ENCODE data around the gene NF1.

Gene NF1

DNA sequence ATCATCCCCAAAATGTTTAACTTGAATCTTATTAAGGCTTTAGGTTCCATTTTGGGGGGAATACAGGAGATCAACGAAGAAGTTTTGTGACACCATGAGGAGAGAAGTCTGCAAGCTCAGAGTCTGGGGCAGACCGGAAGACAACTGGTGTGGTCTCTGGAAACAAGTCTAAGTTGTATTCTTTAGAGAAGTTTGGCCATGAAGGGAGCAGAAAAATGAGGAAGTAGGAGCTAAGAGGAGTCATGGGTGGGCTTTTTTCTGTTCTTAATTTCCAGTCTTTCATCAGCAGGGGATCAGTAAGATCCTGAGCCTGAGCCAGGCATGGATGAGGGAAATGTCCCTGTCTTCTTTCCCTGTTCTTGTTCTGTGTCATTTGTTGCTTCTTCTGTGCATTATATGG is 35.8 kb upstream of the NF1 start:
- Histone ChIP-seq H3K27ac (ENCODE audit: extremely low read depth, low read depth, low read length) (no peak overlapping the region), H3K4me1 (ENCODE audit: control insufficient read depth, insufficient read depth, low read length) (no peaks in the 10 kb centered on the region), H3K9me3 (ENCODE audit: control insufficient read depth, insufficient read depth, low read depth, low read length) (no peaks in the 10 kb centered on the region), H3K36me3 (ENCODE audit: control insufficient read depth in 2 of 2, insufficient read depth in 1 of 2, low read length in 2 of 2) (no peaks in the 10 kb centered on the region), H3K4me3 (ENCODE audit: low read depth, low read length) (no peak overlapping the region)
- POLR2A ChIA-PET: no interaction called here
- TF ChIP-seq ZNF837 (tag by site-specific recombination; IDR thresholded peaks at IDR 0.05) (no peak), ZNF830 (tag by site-specific recombination; IDR thresholded peaks at IDR 0.05; ENCODE audit: low read depth) (no peak), ZNF548 (tag by site-specific recombination; IDR thresholded peaks at IDR 0.05) (no peak), KLF16 (tag by site-specific recombination; IDR thresholded peaks at IDR 0.05) (no peak), ZBTB10 (tag by site-specific recombination; IDR thresholded peaks at IDR 0.05) (no peak), MEIS1 (CRISPR knock-in tag; IDR thresholded peaks at IDR 0.05; ENCODE audit: borderline replicate concordance) (no peak), KLF1 (tag by site-specific recombination; IDR thresholded peaks at IDR 0.05) (no peak), ZNF529 (tag by site-specific recombination; IDR thresholded peaks at IDR 0.05; ENCODE audit: insufficient replicate concordance) (no peak), ZNF624 (tag by site-specific recombination; IDR thresholded peaks at IDR 0.05) (no peak), ZNF214 (tag by site-specific recombination; IDR thresholded peaks at IDR 0.05; ENCODE audit: borderline replicate concordance) (no peak), ZNF449 (tag by site-specific recombination; IDR thresholded peaks at IDR 0.05) (no peak), ZNF610 (tag by site-specific recombination; IDR thresholded peaks at IDR 0.05; ENCODE audit: borderline replicate concordance) (no peak)
- TF ChIP-seq, protein P1, sequence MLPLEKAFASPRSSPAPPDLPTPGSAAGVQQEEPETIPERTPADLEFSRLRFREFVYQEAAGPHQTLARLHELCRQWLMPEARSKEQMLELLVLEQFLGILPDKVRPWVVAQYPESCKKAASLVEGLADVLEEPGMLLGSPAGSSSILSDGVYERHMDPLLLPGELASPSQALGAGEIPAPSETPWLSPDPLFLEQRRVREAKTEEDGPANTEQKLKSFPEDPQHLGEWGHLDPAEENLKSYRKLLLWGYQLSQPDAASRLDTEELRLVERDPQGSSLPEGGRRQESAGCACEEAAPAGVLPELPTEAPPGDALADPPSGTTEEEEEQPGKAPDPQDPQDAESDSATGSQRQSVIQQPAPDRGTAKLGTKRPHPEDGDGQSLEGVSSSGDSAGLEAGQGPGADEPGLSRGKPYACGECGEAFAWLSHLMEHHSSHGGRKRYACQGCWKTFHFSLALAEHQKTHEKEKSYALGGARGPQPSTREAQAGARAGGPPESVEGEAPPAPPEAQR (tag by site-specific recombination; IDR thresholded peaks at IDR 0.05): no peak
- TF ChIP-seq, protein P2, sequence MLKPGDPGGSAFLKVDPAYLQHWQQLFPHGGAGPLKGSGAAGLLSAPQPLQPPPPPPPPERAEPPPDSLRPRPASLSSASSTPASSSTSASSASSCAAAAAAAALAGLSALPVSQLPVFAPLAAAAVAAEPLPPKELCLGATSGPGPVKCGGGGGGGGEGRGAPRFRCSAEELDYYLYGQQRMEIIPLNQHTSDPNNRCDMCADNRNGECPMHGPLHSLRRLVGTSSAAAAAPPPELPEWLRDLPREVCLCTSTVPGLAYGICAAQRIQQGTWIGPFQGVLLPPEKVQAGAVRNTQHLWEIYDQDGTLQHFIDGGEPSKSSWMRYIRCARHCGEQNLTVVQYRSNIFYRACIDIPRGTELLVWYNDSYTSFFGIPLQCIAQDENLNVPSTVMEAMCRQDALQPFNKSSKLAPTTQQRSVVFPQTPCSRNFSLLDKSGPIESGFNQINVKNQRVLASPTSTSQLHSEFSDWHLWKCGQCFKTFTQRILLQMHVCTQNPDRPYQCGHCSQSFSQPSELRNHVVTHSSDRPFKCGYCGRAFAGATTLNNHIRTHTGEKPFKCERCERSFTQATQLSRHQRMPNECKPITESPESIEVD (tag by site-specific recombination; IDR thresholded peaks at IDR 0.05): no peak
- TF ChIP-seq, protein P3, sequence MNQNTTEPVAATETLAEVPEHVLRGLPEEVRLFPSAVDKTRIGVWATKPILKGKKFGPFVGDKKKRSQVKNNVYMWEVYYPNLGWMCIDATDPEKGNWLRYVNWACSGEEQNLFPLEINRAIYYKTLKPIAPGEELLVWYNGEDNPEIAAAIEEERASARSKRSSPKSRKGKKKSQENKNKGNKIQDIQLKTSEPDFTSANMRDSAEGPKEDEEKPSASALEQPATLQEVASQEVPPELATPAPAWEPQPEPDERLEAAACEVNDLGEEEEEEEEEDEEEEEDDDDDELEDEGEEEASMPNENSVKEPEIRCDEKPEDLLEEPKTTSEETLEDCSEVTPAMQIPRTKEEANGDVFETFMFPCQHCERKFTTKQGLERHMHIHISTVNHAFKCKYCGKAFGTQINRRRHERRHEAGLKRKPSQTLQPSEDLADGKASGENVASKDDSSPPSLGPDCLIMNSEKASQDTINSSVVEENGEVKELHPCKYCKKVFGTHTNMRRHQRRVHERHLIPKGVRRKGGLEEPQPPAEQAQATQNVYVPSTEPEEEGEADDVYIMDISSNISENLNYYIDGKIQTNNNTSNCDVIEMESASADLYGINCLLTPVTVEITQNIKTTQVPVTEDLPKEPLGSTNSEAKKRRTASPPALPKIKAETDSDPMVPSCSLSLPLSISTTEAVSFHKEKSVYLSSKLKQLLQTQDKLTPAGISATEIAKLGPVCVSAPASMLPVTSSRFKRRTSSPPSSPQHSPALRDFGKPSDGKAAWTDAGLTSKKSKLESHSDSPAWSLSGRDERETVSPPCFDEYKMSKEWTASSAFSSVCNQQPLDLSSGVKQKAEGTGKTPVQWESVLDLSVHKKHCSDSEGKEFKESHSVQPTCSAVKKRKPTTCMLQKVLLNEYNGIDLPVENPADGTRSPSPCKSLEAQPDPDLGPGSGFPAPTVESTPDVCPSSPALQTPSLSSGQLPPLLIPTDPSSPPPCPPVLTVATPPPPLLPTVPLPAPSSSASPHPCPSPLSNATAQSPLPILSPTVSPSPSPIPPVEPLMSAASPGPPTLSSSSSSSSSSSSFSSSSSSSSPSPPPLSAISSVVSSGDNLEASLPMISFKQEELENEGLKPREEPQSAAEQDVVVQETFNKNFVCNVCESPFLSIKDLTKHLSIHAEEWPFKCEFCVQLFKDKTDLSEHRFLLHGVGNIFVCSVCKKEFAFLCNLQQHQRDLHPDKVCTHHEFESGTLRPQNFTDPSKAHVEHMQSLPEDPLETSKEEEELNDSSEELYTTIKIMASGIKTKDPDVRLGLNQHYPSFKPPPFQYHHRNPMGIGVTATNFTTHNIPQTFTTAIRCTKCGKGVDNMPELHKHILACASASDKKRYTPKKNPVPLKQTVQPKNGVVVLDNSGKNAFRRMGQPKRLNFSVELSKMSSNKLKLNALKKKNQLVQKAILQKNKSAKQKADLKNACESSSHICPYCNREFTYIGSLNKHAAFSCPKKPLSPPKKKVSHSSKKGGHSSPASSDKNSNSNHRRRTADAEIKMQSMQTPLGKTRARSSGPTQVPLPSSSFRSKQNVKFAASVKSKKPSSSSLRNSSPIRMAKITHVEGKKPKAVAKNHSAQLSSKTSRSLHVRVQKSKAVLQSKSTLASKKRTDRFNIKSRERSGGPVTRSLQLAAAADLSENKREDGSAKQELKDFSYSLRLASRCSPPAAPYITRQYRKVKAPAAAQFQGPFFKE (tag by site-specific recombination; IDR thresholded peaks at IDR 0.05; ENCODE audit: borderline replicate concordance): no peak
- TF ChIP-seq, protein P4, sequence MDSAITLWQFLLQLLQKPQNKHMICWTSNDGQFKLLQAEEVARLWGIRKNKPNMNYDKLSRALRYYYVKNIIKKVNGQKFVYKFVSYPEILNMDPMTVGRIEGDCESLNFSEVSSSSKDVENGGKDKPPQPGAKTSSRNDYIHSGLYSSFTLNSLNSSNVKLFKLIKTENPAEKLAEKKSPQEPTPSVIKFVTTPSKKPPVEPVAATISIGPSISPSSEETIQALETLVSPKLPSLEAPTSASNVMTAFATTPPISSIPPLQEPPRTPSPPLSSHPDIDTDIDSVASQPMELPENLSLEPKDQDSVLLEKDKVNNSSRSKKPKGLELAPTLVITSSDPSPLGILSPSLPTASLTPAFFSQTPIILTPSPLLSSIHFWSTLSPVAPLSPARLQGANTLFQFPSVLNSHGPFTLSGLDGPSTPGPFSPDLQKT (IDR thresholded peaks at IDR 0.05; ENCODE audit: borderline replicate concordance, low read depth, low read length): no peak
- CTCF ChIA-PET: interaction anchor here (0.6 to 1.3 kb wide), 3 partner anchors 31 to 147 kb away, joined by 3 to 5 read pairs (median 3); no protein-coding TSS in a partner anchor

All from HEK293 (cell line).